MM.1S (cell line): ENCODE results near the gene GLRA1.

Experiments used
- DNase-seq: peaks from one replicate; pipeline ENCODE4 v3.0.0-alpha.2; 2015
- H2AFZ ChIP-seq: fragments of 300-600 bp; sonication (generic); 2 replicates; pipeline ENCODE4 v1.6.0; 2016; ENCODE audit warnings: antibody characterized with exemption, low read length
- H3F3A ChIP-seq: fragments of 300-600 bp; sonication (generic); 2 replicates; pipeline ENCODE4 v1.6.1; 2016; ENCODE audit warnings: mild to moderate bottlenecking, antibody characterized with exemption, low read length, moderate library complexity, mixed read lengths; ENCODE audit not compliant: insufficient read depth
- H3K27ac ChIP-seq: fragments of 300-600 bp; sonication (generic); 2 replicates; pipeline ENCODE4 v1.5.1; 2016; ENCODE audit warnings: mild to moderate bottlenecking, low read length
- H3K27me3 ChIP-seq: fragments of 300-600 bp; sonication (generic); replicated peaks from 2 replicates; pipeline ENCODE4 v1.6.0; 2016; ENCODE audit warnings: low read length; ENCODE audit not compliant: insufficient read depth
- H3K36me3 ChIP-seq: fragments of 300-600 bp; sonication (generic); replicated peaks from 2 replicates; pipeline ENCODE4 v1.6.1; 2016; ENCODE audit warnings: mild to moderate bottlenecking, low read length, mixed read lengths; ENCODE audit not compliant: insufficient read depth
- H3K4me1 ChIP-seq: fragments of 300-600 bp; sonication (generic); 2 replicates; pipeline ENCODE4 v1.6.1; 2016; ENCODE audit warnings: low read length, mixed read lengths
- H3K4me2 ChIP-seq: fragments of 300-600 bp; sonication (generic); 2 replicates; pipeline ENCODE4 v1.6.0; 2016; ENCODE audit warnings: low read depth, low read length
- H3K4me3 ChIP-seq: fragments of 300-600 bp; sonication (generic); 2 replicates; pipeline ENCODE4 v1.5.1; 2016; ENCODE audit warnings: low read length, mixed read lengths
- H3K79me2 ChIP-seq: fragments of 300-600 bp; sonication (generic); 2 replicates; pipeline ENCODE4 v1.6.1; 2016; ENCODE audit warnings: mixed run types, low read length, mixed read lengths
- H3K9ac ChIP-seq: fragments of 300-600 bp; sonication (generic); 2 replicates; pipeline ENCODE4 v1.6.1; 2016; ENCODE audit warnings: low read length, mixed read lengths
- H3K9me2 ChIP-seq: fragments of 300-600 bp; sonication (generic); replicated peaks from 2 replicates; pipeline ENCODE4 v1.6.1; 2016; ENCODE audit warnings: mild to moderate bottlenecking, low read length, mixed read lengths; ENCODE audit not compliant: insufficient read depth
- H3K9me3 ChIP-seq: fragments of 300-600 bp; sonication (generic); replicated peaks from 2 replicates; pipeline ENCODE4 v1.6.1; 2016; ENCODE audit warnings: mild to moderate bottlenecking, low read length, mixed read lengths; ENCODE audit not compliant: insufficient read depth
- H4K20me1 ChIP-seq: fragments of 300-600 bp; sonication (generic); 2 replicates; pipeline ENCODE4 v1.6.1; 2016; ENCODE audit warnings: mild to moderate bottlenecking, low read length, moderate library complexity, mixed read lengths; ENCODE audit not compliant: insufficient read depth
- EZH2 ChIP-seq: fragments of 300-600 bp; sonication (generic); optimal IDR thresholded peaks from 2 replicates; pipeline ENCODE3; 2017; ENCODE audit warnings: low read depth, mild to moderate bottlenecking, antibody characterized with exemption, low read length, mixed read lengths
- EZH2phosphoT487 ChIP-seq: fragments of 300-600 bp; sonication (generic); IDR thresholded peaks from 2 replicates; pipeline ENCODE4 v1.6.1; 2018; ENCODE audit warnings: antibody characterized with exemption, low read length
- TF ChIP-seq, protein P1 (sequence below): fragments of 300-600 bp; sonication (generic); IDR thresholded peaks from 2 replicates; pipeline ENCODE4 v1.5.1; 2016; ENCODE audit warnings: antibody characterized with exemption, low read length, mixed read lengths

Gene GLRA1

DNA sequence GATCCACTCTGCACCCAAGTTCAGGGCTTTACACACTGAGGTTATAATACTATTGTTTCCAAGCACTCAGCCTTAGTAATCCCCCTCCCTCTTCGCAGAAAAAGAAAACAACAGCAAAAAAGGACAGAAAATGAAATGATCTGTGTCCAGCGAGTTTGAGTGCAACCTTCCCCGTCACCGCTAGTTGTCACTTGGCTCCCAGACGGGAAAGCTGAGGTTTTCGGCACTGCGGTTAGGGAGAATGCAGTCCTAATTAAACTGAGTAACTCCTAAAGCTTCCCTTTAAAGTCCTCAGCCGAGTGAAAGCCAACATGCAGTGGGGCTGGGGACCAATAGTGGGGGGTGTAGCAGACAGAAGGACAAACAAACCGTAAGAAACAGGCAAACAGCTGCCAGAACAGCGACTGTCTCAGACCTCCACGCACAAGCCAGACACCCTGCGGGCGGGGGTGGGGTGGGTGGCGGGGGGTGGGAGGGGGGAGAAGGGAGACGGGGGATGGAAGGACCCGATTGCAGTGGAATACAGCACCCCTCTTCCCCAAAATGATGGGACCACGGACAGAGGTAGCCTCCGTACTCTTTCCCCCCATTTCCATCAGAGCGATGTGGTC is 680 bp downstream of the GLRA1 start:
- H3K36me3 ChIP-seq = no peaks in the 10 kb centered on the region
- no peaks in the 10 kb centered on the region for H3K9me2 ChIP-seq
- H4K20me1 ChIP-seq = no peaks in the 10 kb centered on the region
- H3F3A ChIP-seq = no peaks in the 10 kb centered on the region
- no peak overlapping the region for H3K4me3 ChIP-seq
- no peak overlapping the region for H3K4me2 ChIP-seq
- no peaks in the 10 kb centered on the region for H3K9me3 ChIP-seq
- TF ChIP-seq EZH2 = no peak
- no peak for TF ChIP-seq EZH2phosphoT487
- TF ChIP-seq, protein P1, sequence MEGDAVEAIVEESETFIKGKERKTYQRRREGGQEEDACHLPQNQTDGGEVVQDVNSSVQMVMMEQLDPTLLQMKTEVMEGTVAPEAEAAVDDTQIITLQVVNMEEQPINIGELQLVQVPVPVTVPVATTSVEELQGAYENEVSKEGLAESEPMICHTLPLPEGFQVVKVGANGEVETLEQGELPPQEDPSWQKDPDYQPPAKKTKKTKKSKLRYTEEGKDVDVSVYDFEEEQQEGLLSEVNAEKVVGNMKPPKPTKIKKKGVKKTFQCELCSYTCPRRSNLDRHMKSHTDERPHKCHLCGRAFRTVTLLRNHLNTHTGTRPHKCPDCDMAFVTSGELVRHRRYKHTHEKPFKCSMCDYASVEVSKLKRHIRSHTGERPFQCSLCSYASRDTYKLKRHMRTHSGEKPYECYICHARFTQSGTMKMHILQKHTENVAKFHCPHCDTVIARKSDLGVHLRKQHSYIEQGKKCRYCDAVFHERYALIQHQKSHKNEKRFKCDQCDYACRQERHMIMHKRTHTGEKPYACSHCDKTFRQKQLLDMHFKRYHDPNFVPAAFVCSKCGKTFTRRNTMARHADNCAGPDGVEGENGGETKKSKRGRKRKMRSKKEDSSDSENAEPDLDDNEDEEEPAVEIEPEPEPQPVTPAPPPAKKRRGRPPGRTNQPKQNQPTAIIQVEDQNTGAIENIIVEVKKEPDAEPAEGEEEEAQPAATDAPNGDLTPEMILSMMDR = no peak
- H3K9ac ChIP-seq = no peak overlapping the region
- no peaks in the 10 kb centered on the region for H3K4me1 ChIP-seq
- H3K27me3 ChIP-seq = no peaks in the 10 kb centered on the region
- H3K27ac ChIP-seq = no peak overlapping the region
- DNase-seq = no peak
- H3K79me2 ChIP-seq = no peaks in the 10 kb centered on the region
- no peak overlapping the region for H2AFZ ChIP-seq

GRCh38 chr5:151921916-151922315 is 2.7 kb downstream of the GLRA1 start:
- Histone ChIP-seq H3K9me3 (no peaks in the 10 kb centered on the region), H3K79me2 (no peaks in the 10 kb centered on the region), H3K27ac (no peak overlapping the region), H3K27me3 (no peaks in the 10 kb centered on the region), H3K4me3 (no peak overlapping the region), H3K9me2 (no peaks in the 10 kb centered on the region), H3F3A (no peaks in the 10 kb centered on the region), H3K9ac (no peak overlapping the region), H2AFZ (no peak overlapping the region), H3K4me1 (no peaks in the 10 kb centered on the region), H3K36me3 (no peaks in the 10 kb centered on the region), H3K4me2 (no peak overlapping the region), H4K20me1 (no peaks in the 10 kb centered on the region)
- TF ChIP-seq, protein P1 = no peak
- no peak for TF ChIP-seq EZH2phosphoT487
- no peak for DNase-seq

DNA sequence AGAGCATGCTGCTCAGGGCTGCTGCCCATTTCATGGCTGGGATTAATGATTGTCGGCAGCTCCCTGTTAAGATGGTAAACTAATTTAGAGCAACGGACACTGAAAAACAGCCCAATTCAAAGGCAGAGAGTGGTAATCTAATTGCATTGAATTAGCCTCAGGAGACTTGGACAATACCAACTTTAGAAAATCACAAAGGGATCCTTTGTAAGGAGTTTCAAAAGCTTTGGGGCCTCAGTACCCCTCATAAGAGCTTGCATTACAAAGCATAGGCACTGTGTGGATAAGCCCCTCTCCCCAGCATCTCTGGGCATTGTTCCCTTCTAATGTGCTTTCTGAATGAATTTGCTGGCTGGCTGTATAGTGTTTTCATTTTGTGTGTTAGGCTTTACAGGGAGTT is 6.7 kb downstream of the GLRA1 start:
- H3K27ac ChIP-seq = no peak overlapping the region
- no peaks in the 10 kb centered on the region for H3K36me3 ChIP-seq
- H2AFZ ChIP-seq = no peak overlapping the region
- TF ChIP-seq EZH2 (no peak), EZH2phosphoT487 (no peak)
- H3F3A ChIP-seq = no peaks in the 10 kb centered on the region
- H3K9me2 ChIP-seq = no peaks in the 10 kb centered on the region
- H3K4me2 ChIP-seq = no peak overlapping the region
- H3K27me3 ChIP-seq = no peaks in the 10 kb centered on the region
- DNase-seq = no peak
- no peaks in the 10 kb centered on the region for H4K20me1 ChIP-seq
- H3K79me2 ChIP-seq = no peaks in the 10 kb centered on the region
- H3K4me1 ChIP-seq = no peaks in the 10 kb centered on the region
- H3K9me3 ChIP-seq = no peaks in the 10 kb centered on the region
- H3K4me3 ChIP-seq = no peak overlapping the region
- no peak overlapping the region for H3K9ac ChIP-seq

GRCh38 chr5:151913425-151913824 is 11.2 kb downstream of the GLRA1 start:
- Histone ChIP-seq H3K4me3 (no peak overlapping the region), H3K9ac (no peak overlapping the region), H3K27me3 (no peaks in the 10 kb centered on the region), H3K36me3 (no peaks in the 10 kb centered on the region), H3K27ac (no peak overlapping the region), H3K4me2 (no peak overlapping the region), H3F3A (no peaks in the 10 kb centered on the region), H2AFZ (no peak overlapping the region), H4K20me1 (no peaks in the 10 kb centered on the region), H3K9me3 (no peaks in the 10 kb centered on the region), H3K9me2 (no peaks in the 10 kb centered on the region), H3K79me2 (no peaks in the 10 kb centered on the region), H3K4me1 (no peaks in the 10 kb centered on the region)
- no peak for DNase-seq
- TF ChIP-seq, protein P1 = no peak
